ENCODE results near the gene TMEM123. TPM values are rescaled to one million over a fixed set of nuclear protein-coding genes. Genes with fewer than 3 reads are reported as not detected.

Gene TMEM123
- total and polyA plus RNA-seq, 2 of the 8 experiments (the other 6 are each of a cell fraction or from before 2014, with no cell fraction given), result 75.5 to 80.1 TPM

GRCh38 chr11:102347462-102348370, 104.8 kb downstream of the TMEM123 start:
- peak overlapping the region; percentile 71; the same call in 1 of the 2 replicates for H3K27ac ChIP-seq (ENCODE audit: low read depth, low read length)
- peaks cover 7 to 21% of the 10 kb centered on the region in 2 experiments for H3K79me2 ChIP-seq (ENCODE audit: control insufficient read depth in 1 of 2, insufficient read depth in 2 of 2, low read length in 2 of 2)
- WGBS, 2 experiments (ENCODE audit: extremely low coverage in 1 of 2, insufficient coverage in 1 of 2, insufficient read length in 1 of 2, insufficient replicate concordance in 2 of 2, low coverage in 1 of 2, low lambda C conversion rate in 2 of 2, missing lambda C conversion rate in 1 of 2), result 8% methylated on average over 28 of the region's 33 CpGs; no CpG with 5 or more reads in 1 of the 2 experiments
- no peak overlapping the region for H2BK120ac ChIP-seq (replicated peaks; ENCODE audit: low read depth, low read length)
- H3K9ac ChIP-seq (replicated peaks in 1 of 4; ENCODE audit: extremely low read depth in 1 of 4, low read depth in 3 of 4, low read length in 3 of 4), result peak overlapping the region; percentile 75 to 87 (median 78)
- peaks cover 0 to 4% (median 1%) of the 10 kb centered on the region in 4 experiments; a peak in 2 of 7 replicates for H3K4me1 ChIP-seq (replicated peaks in 1 of 4; ENCODE audit: control insufficient read depth in 3 of 4, insufficient read depth in 4 of 4, low read length in 3 of 4)
- H4K8ac ChIP-seq (ENCODE audit: extremely low read depth, insufficient read depth, low read length), result peak overlapping the region; percentile 89; the same call in 1 of the 2 replicates
- no peaks in the 10 kb centered on the region for H4K20me1 ChIP-seq (replicated peaks in 1 of 2; ENCODE audit: control insufficient read depth in 1 of 2, insufficient read depth in 2 of 2, low read length in 2 of 2)
- H3K18ac ChIP-seq (ENCODE audit: extremely low read depth, low read length), result no peak overlapping the region
- H2BK20ac ChIP-seq (ENCODE audit: low read length), result no peak overlapping the region
- no peak overlapping the region for H4K91ac ChIP-seq (replicated peaks; ENCODE audit: insufficient read length, low read length)
- FAIRE-seq (peak; percentile 19), DNase-seq (ENCODE audit: low read depth in 1 of 2, low spot score in 2 of 2) (no peak)
- H2AFZ ChIP-seq (ENCODE audit: low read length), result no peak overlapping the region
- H2AK5ac ChIP-seq (ENCODE audit: low read depth, low read length), result no peak overlapping the region
- H3K4me3 ChIP-seq (ENCODE audit: extremely low read depth in 1 of 4, insufficient read depth in 2 of 4, low read depth in 3 of 4, low read length in 4 of 4), result peak overlapping the region; percentile 73 to 92 (median 84)
- H2BK12ac ChIP-seq (ENCODE audit: low read depth, low read length), result no peak overlapping the region
- CTCF ChIA-PET (ENCODE audit: partially characterized antibody), result interaction anchor here (0.9 to 2.6 kb wide), 6 partner anchors 14 to 319 kb away, joined by 3 to 7 read pairs (median 4); no protein-coding TSS in a partner anchor
- H2BK5ac ChIP-seq (ENCODE audit: low read depth, low read length), result no peak overlapping the region
- POLR2A ChIA-PET (ENCODE audit: partially characterized antibody), result no interaction called here
- peak overlapping the region; percentile 78 to 99 for H3K4me2 ChIP-seq (ENCODE audit: insufficient read depth in 1 of 2, low read depth in 2 of 2, low read length in 2 of 2)
- H3K14ac ChIP-seq (ENCODE audit: insufficient read length), result no peak overlapping the region
- no peaks in the 10 kb centered on the region for H3K9me3 ChIP-seq (ENCODE audit: insufficient read depth in 2 of 2, low read depth in 1 of 2, low read length in 1 of 2)
- no peak overlapping the region for H3K23ac ChIP-seq (ENCODE audit: insufficient read length)
- H3K56ac ChIP-seq (replicated peaks; ENCODE audit: insufficient read length, low read depth, low read length), result no peak overlapping the region
- H3K23me2 ChIP-seq (ENCODE audit: low read depth, low read length), result peaks cover 3% of the 10 kb centered on the region
- no peaks in the 10 kb centered on the region for H3K79me1 ChIP-seq (ENCODE audit: low read depth, low read length)
- peaks cover 0 to 6% (median 1%) of the 10 kb centered on the region in 4 experiments; a peak in 2 of 8 replicates for H3K36me3 ChIP-seq (ENCODE audit: control insufficient read depth in 2 of 4, insufficient read depth in 4 of 4, low read length in 3 of 4)
- TF ChIP-seq ASH2L (IDR thresholded peaks at IDR 0.05; ENCODE audit: low read length), result peak; percentile 69
- TF ChIP-seq FOSL1 (IDR thresholded peaks at IDR 0.05; ENCODE audit: insufficient read depth, low read depth, low read length), result no peak
- no peak overlapping the region for H2BK15ac ChIP-seq (ENCODE audit: low read length)
- no peaks in the 10 kb centered on the region for H3K27me3 ChIP-seq (replicated peaks in 1 of 4; ENCODE audit: control insufficient read depth in 3 of 4, extremely low read depth in 1 of 4, insufficient read depth in 3 of 4, low read length in 3 of 4)
- no peak overlapping the region for H3K4ac ChIP-seq (replicated peaks; ENCODE audit: insufficient read length, low read depth, low read length)
- no peak overlapping the region for H4K5ac ChIP-seq (ENCODE audit: insufficient read length, low read depth, low read length)
